ENCODE results near the gene VKORC1L1. TPM values are rescaled to one million over a fixed set of nuclear protein-coding genes. Genes with fewer than 3 reads are reported as not detected.
A peak's percentile ranks its signal among the peaks of the same experiment; 100 is the strongest.

The VKORC1L1 gene
- total RNA-seq, 3 donors from 2014 or later: 20.0 to 25.0 (median 24.9) TPM

DNA sequence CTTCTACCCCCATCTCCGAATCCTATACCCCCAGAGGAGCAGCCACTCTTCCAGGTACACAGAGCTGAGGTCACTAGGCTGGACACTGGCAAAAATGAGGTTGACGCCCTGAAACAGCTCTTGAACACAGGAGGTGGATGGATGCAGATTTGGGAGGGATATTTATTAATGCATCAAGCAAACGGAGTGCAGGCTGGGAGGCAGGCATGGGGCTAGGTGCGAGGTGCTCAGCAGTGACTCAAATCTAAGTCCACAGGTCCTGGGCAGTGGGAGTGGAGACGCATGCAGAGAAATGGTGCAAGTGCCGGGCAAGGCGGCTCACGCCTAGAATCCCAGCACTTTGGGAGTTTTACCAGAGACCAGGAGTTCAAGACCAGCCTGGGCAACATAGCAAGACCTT, 98.1 kb downstream of the VKORC1L1 start:
- Mint-ChIP-seq H3K4me3 (no peak overlapping the region), H3K27me3 (ENCODE audit: low read depth) (no peaks in the 10 kb centered on the region), H3K4me1 (ENCODE audit: low read depth) (no peaks in the 10 kb centered on the region), H3K9me3 (no peaks in the 10 kb centered on the region), H3K36me3 (ENCODE audit: insufficient read depth) (peaks cover 36% of the 10 kb centered on the region)
- no peak for ATAC-seq
- DNase-seq: no peak

DNA sequence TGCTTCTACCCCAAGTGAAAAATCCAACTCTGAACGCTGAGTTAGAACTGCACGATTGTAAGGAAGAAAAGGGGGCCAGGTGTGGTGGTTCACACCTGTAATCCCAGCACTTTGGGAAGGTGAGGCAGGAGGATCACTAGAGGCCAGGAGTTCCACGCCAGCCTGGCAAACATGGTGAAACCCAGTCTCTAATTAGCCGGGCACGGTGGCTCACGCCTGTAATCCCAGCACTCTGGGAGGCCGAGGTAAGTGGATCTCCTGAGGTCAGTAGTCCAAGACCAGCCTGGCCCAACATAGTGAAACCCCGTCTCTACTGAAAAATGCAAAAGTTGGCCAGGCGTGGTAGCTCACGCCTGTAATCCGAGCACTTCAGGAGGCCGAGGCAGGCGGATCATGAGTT, 100.1 kb downstream of the VKORC1L1 start:
- Mint-ChIP-seq H3K9me3 (no peaks in the 10 kb centered on the region), H3K27me3 (ENCODE audit: low read depth) (no peaks in the 10 kb centered on the region)

DNA sequence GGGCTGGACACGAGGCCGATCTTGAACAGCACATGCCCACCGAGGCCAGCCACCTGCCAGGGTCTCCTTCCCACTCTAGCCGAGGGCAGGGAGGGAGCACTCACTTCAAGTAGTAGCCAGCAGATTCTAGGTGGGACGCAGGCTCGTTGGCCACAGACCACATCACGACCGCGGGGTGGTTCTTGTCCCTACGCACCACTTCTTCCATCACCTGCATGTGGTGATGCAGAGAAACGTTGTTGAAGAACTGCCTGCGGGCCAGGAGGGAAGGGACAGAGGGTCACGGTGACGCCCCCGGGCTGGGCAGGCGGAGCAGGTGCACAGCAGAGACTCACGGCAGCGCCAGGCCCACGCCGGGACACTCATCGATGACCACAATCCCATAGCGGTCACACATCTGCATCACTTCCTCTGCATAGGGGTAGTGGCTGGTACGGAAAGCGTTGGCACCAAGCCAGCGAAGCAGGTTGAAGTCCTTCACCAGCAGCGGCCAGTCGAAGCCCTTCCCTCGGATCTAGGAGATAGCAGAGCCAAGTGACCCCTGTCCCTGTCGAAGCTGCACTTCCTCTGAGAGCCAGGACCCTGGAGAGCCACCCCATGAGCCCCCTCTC, 101.4 kb downstream of the VKORC1L1 start:
- no peak overlapping the region for H3K4me3 Mint-ChIP-seq
- H3K27me3 Mint-ChIP-seq (ENCODE audit: low read depth): no peaks in the 10 kb centered on the region
- H3K36me3 Mint-ChIP-seq (ENCODE audit: insufficient read depth): peaks cover 26% of the 10 kb centered on the region
- DNase-seq (no peak), ATAC-seq (no peak)
- no peaks in the 10 kb centered on the region for H3K9me3 Mint-ChIP-seq
- H3K4me1 Mint-ChIP-seq (ENCODE audit: low read depth): no peaks in the 10 kb centered on the region

More for the DNA sequence above, 100.1 kb downstream of the VKORC1L1 start:
- Mint-ChIP-seq H3K4me1 (ENCODE audit: low read depth) (no peaks in the 10 kb centered on the region), H3K4me3 (no peak overlapping the region), H3K36me3 (ENCODE audit: insufficient read depth) (peaks cover 30% of the 10 kb centered on the region)
- DNase-seq (no peak), ATAC-seq (no peak)

DNA sequence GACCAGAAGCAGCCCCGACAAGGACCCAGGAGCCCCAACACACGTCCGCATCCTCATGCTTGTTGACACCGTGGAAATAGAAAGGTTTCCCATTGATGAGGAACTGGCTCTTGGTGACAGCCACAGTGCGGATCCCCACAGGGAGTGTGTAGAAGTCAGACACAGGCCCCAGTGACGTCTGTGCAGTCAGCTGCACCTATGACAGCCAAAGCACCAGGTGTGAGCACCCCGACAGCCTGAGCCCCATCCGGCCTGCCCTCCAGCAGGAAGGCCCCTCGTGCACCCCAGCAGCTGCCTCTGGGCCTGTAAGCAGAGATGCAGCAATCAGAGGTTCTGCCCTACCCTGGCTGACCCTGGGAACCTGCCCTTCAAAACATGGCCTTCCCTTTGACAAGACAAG, 102.0 kb downstream of the VKORC1L1 start:
- ATAC-seq (no peak), DNase-seq (no peak)
- Mint-ChIP-seq H3K4me3 (no peak overlapping the region), H3K36me3 (ENCODE audit: insufficient read depth) (peaks cover 21% of the 10 kb centered on the region), H3K9me3 (no peaks in the 10 kb centered on the region), H3K4me1 (ENCODE audit: low read depth) (no peaks in the 10 kb centered on the region), H3K27me3 (ENCODE audit: low read depth) (no peaks in the 10 kb centered on the region)

DNA sequence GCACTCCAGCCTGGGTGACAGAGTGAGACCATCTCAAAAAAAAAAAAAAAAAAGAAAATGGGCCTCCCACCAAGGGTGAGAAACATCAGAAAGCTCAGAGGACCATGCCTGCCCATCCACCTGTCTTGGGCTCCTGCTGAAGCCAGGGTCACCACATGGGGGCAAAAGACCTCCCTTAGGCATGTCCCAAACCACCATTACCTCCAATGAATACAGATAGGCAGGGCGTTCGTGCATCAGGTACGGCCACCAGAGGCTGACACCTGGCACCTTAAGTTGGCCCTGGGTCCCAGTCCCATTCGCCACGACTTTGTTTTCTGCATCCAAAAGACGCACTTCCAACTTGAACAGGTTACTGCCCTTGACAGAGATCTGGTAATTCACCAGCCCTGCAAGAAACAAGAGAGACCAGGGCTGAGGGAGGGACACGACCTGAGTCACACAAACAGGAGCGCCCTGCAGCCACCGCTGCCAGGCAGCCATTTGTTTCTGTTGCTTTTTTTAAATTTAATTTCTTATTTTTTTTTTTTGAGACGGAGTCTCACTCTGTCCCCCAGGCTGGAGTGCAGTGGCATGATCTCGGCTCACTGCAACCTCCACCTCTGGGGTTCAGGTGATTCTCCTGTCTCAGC, 103.1 kb downstream of the VKORC1L1 start:
- no peak for ATAC-seq
- no peaks in the 10 kb centered on the region for H3K27me3 Mint-ChIP-seq (ENCODE audit: low read depth)

DNA sequence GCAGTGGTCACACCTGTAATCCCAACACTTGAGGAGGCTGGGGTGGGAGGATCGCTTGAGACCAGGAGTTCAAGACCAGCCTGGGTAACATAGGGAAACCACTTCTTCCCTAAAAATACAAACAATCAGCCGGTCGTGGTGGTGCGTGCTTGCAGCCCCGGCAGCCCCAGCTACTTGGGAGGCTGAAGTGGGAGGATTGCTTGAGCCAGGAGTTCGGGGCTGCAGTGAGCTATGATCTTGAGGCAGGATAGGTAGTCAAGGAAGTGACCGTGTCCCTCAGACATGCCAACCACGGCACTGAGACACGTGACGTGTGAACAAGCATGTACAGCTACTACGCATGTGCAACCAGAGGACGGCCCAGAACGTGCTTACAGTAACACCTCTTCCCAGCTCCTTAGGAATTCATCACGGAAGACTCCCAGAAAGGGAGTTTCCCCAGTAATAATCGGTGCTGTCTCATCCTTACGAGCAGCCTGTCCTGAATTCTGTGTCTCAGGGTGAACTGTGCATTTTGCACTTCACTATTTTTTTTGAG, 103.9 kb downstream of the VKORC1L1 start:
- DNase-seq (no peak), ATAC-seq (no peak)
- no peaks in the 10 kb centered on the region for H3K27me3 Mint-ChIP-seq (ENCODE audit: low read depth)
- H3K9me3 Mint-ChIP-seq: no peaks in the 10 kb centered on the region
- H3K4me1 Mint-ChIP-seq (ENCODE audit: low read depth): peaks cover 8% of the 10 kb centered on the region
- peaks cover 15% of the 10 kb centered on the region for H3K36me3 Mint-ChIP-seq (ENCODE audit: insufficient read depth)
- no peak overlapping the region for H3K4me3 Mint-ChIP-seq

More for the DNA sequence above, 103.1 kb downstream of the VKORC1L1 start:
- Mint-ChIP-seq H3K36me3 (ENCODE audit: insufficient read depth) (peaks cover 17% of the 10 kb centered on the region), H3K4me3 (no peak overlapping the region), H3K4me1 (ENCODE audit: low read depth) (peaks cover 8% of the 10 kb centered on the region), H3K9me3 (no peaks in the 10 kb centered on the region)
- no peak for DNase-seq

DNA sequence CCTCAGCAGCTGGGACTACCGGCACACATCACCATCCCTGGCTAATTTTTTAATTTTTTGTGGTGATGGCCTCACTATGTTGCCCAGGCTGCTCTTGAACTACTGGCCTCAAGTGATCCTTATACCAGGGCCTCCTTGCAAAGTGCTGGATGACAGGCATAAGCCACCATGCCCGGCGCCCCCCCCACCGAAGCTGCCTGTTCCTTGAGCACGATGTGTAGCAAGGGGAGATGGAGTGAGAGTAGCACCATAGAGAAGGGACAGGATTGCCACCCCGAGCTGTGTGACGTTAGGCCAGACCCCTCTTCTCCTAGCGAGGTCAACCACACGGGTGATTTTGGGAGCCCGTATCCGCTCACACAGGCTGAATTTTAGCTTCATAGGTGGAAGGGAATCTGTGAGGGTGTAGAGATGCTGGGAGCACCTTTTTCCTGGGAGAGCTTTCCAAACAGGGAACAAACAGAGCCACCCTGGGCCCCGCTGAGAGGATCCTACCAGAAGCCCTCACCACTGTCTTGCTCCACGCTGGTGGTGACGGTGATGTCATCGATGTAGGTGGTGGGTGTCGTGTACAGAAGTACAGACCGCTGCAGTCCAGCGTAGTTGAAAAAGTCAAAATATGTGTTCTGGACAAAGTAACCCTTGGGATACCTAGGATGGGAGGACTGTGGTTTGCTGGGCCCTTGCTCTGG, 106.2 kb downstream of the VKORC1L1 start:
- DNase-seq: no peak

DNA sequence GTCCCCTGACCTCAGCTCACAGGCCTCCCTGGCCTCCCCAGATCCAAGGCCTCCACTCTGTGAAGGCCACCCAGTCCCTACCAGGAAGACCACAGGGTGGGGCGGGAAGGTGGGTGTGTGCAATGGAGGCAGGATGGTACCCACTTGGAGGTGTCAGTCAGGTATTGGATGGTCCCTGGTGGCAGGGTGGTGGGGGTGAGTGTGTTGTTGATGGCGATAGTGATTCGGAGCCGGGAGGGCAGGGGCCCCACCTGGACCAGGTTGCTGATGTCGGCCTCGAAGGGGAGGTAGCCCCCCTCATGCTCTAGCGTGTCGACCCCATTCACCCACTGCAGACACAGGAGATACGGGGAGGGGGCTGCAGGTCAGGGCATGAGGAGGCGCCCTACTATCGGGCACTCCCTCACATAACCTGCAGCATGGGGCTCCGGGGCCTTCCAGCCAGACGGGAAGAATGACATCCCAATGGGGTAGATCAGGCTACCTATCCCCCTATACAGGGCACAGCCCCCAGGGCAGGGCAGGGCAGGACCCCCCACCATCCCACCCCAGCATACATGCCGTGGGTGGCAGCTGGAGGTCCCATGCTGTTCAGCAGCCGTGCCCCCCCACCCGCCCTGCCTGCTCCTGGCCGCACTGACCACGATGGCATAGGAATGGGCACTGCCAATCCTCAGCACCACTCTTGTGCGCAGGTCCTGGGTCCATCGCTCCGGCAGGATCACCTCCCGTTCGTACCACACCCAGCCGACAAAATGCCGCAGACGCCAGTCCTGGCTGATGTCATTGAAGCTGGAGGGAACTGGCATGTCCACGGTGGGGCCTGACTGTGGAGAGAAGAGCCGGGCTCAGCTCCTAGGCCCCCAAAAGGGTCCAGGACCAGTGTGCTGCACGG, 107.0 kb downstream of the VKORC1L1 start:
- Mint-ChIP-seq H3K9me3 (no peaks in the 10 kb centered on the region), H3K27me3 (ENCODE audit: low read depth) (no peaks in the 10 kb centered on the region), H3K4me1 (ENCODE audit: low read depth) (peaks cover 8% of the 10 kb centered on the region), H3K4me3 (peak overlapping the region; percentile 11), H3K36me3 (ENCODE audit: insufficient read depth) (peaks cover 5% of the 10 kb centered on the region)
- no peak for DNase-seq
- ATAC-seq: no peak

More for the DNA sequence above, 106.2 kb downstream of the VKORC1L1 start:
- Mint-ChIP-seq H3K4me1 (ENCODE audit: low read depth) (peaks cover 8% of the 10 kb centered on the region), H3K27me3 (ENCODE audit: low read depth) (no peaks in the 10 kb centered on the region), H3K9me3 (no peaks in the 10 kb centered on the region), H3K4me3 (peak overlapping the region; percentile 11), H3K36me3 (ENCODE audit: insufficient read depth) (peaks cover 6% of the 10 kb centered on the region)
- no peak for ATAC-seq

DNA sequence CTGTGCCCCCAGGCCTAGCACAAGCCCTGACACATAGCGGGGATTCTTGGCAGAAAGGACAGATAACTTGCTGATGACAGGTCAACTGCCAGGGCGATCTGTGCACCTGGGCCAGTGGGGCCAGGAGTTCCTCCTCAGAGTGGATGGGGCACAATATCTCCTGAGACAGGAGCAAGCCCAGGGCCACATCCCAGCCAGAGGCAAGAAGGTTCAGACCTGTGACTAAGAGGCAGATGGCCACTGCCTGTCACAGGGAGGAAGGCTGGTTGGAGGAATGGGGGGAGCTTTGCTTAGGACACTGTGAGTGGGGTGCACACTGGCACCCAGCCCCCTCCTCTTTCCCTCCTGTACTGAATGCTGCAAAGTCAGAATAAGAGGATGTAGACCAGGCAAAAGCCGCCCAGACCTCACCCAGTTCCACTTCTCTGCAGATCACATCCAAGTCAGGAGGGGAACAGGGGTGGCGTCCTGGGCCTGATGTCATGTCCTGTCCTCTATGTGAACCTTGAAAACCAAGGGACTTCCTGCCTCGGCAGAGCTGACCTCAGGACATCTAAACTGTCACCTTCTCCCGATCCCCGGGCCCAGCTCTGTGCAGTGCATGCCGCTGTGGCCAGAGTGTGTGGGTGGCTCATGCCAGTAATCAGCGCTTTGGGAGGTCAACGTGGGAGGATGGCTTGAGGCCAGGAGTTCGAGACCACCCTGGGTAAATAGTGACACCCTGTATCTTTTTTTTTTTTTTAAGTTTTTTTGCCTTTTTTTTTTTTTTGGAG, 107.8 kb downstream of the VKORC1L1 start:
- H3K36me3 Mint-ChIP-seq (ENCODE audit: insufficient read depth): peaks cover 5% of the 10 kb centered on the region
- H3K27me3 Mint-ChIP-seq (ENCODE audit: low read depth): no peaks in the 10 kb centered on the region
- DNase-seq (no peak), ATAC-seq (peak; percentile 16 to 37)
- peak overlapping the region; percentile 80 for H3K4me3 Mint-ChIP-seq
- H3K9me3 Mint-ChIP-seq: no peaks in the 10 kb centered on the region
- H3K4me1 Mint-ChIP-seq (ENCODE audit: low read depth): peaks cover 8% of the 10 kb centered on the region

DNA sequence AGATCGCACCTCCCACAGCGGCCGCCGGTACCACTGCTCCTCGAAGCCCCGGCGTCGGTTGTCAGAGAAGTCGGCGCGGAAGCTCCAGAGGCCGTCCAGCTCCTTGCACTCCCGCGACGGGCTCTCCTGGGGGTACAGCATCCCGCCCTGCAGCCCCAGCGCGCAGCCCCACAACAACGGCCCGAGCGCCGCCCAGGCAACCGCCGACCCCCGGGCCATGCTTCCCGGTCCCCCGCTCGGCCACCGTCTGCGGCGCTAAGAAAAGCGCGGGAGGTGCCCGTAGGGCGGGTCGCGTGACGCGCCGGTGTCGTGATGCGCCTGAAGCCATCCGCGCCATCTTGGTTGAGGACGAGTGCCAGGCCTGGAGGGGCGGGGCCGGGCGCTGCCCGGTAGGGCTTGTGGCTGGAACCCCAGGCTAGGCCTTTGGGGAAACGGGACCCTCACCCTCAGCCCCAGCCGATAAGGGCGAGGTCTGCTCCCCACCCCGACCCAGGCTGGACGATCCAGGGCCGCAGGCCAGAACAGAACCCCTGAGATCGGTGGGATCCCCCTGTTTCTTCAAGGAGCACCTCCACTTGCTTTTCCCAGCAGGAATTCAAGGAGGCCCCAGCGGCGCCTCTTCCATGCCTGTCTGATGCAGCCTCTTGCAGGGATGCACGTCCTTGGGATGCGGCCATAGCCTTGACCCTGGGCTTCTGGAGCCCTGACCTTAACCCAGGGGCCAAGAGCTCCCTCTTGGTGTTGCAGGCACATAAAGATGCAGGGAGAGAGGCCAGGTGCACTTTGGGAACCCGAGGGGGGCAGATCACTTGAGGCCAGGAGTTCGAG, 109.3 kb downstream of the VKORC1L1 start, which contains the start of gene GUSB:
TSS of gene GUSB (minus strand) at position 249 of the 828 bp plus-strand sequence. CDS start at position 219, 30 bp downstream.
- Mint-ChIP-seq H3K36me3 (ENCODE audit: insufficient read depth) (no peaks in the 10 kb centered on the region), H3K4me3 (peak within 1 kb of the TSS; percentile 80), H3K4me1 (ENCODE audit: low read depth) (peaks cover 8% of the 10 kb centered on the region), H3K27me3 (ENCODE audit: low read depth) (no peaks in the 10 kb centered on the region), H3K9me3 (no peaks in the 10 kb centered on the region)
- ATAC-seq (peak; percentile 96 to 97), DNase-seq (peak; percentile 86)

DNA sequence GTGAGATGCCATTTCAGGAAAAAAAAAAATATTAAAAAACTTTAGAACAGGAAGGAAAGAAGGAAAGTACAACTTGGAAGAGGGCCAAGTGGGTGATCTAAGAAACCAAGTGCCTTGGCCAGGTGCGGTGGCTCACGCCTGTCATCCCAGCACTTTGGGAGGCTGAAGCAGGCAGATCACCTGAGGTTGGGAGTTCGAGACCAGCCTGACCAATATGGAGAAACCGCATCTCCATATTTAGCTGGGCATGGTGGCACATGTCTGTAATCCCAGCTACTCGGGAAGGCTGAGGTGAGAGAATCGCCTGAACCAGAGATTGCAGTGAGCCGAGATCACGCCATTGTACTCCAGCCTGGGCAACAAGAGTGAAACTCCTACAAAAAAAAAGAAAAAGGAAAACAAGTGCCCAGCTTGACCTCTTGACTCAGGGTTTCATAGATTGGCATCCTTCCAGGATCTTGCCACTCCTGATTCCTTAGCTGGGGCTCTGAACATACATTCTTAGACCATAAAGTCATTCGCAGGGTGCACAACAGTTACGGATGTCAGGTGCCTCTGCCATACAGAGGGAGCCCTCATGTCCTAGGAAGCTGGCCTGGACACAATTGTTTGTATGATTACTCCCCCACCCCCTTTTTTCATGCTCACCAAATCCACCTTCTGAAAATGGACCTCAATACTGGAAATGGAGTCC, 111.2 kb downstream of the VKORC1L1 start:
- H3K36me3 Mint-ChIP-seq (ENCODE audit: insufficient read depth): no peaks in the 10 kb centered on the region
- H3K4me3 Mint-ChIP-seq: no peak overlapping the region
- ATAC-seq (no peak), DNase-seq (no peak)
- H3K27me3 Mint-ChIP-seq (ENCODE audit: low read depth): no peaks in the 10 kb centered on the region
- peaks cover 8% of the 10 kb centered on the region for H3K4me1 Mint-ChIP-seq (ENCODE audit: low read depth)
- H3K9me3 Mint-ChIP-seq: no peaks in the 10 kb centered on the region

DNA sequence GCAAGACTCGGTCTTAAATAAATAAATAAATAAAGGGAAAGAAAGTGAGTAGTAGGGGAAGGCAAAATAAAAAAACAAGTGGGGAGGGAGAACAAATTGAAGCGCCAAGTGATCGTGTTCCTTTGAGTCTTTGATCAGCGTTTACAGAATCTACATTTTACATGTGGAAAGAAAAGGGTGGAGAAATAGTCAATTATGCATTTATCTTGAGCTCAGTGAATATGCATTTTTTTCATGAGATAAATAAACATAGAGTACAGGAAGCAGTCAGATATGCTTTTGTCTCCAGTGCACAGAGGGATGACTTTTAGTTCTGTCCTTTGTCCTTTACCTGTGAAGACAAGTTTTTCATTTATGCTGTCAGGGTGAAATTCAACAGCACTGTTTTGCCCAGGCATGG, 115.2 kb downstream of the VKORC1L1 start:
- no peaks in the 10 kb centered on the region for H3K36me3 Mint-ChIP-seq (ENCODE audit: insufficient read depth)
- no peak overlapping the region for H3K4me3 Mint-ChIP-seq

More for the DNA sequence above, 115.2 kb downstream of the VKORC1L1 start:
- H3K4me1 Mint-ChIP-seq (ENCODE audit: low read depth): no peaks in the 10 kb centered on the region
- no peaks in the 10 kb centered on the region for H3K9me3 Mint-ChIP-seq
- peaks cover 4% of the 10 kb centered on the region for H3K27me3 Mint-ChIP-seq (ENCODE audit: low read depth)
- DNase-seq (no peak), ATAC-seq (no peak)

All from activated T-cell treated with anti-CD3 and anti-CD28 coated beads, Interleukin-2, amount 50 U/mL, for 4 hours (primary cell).